ENCODE data around the gene TUBB.

DNA sequence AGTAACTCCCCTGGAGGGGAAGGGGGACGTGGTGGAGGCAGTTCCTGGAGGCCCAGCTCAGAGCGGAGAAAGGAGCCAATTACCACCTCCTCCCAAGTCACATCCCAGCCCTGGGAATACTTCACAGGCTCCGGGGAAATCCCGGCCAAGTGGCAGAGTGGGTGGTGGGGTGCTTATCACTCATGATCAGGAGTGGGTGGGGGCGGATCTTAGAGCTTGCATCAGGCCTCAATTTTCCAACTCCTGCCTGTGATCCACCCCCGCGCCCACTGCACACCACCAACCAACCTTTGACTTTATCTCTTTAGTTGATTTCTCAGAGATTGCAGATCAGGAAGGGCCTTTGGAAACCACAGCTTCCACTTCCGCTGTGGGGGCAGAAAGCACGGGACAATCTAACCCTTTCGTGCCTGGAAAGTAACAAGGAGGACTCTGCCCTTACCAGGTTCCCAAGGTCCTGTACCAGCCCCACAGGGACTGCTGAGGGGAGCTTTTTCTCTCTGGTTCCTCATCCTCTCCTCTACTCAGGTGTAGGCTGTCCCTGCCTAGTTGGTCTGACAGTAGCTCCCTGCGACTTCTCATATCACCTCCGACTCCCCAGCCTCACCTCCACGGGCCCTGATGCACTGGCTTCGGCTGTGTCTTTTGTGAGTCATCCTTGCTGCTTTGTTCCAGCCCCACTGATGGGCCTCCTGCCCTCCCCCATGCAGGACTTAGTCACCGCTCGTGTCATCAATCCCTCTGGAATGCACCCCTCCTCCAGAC is 49.1 kb downstream of the TUBB start:
- no peak for TF ChIP-seq CTCF (conservative IDR thresholded peaks at IDR 0.05 in 1 of 2, IDR thresholded peaks at IDR 0.05 in 1 of 2; ENCODE audit: extremely low read depth in 1 of 2, insufficient read depth in 1 of 2, low read depth in 1 of 2, low read length in 2 of 2)
- no peak for TF ChIP-seq EZH2 (IDR thresholded peaks at IDR 0.05; ENCODE audit: borderline replicate concordance, low read length)

All from mammary epithelial cell (primary cell).